Uterus (tissue), 4 donors: ENCODE data around the gene AUTS2. TPM values are rescaled to one million over a fixed set of nuclear protein-coding genes. Genes with fewer than 3 reads are reported as not detected.
"Not testable (repeated sequence)": the region's sequence is repeated elsewhere in the genome, so short reads cannot be mapped to it uniquely, and the experiment has no call there.

Experiments
- DNase-seq, 2 donors: peaks; one replicate each; pipeline ENCODE4 v3.0.0-alpha.2; 2019 to 2020
- H3K27ac ChIP-seq, 2 donors: fragments of 200-600 bp; sonication (generic); 1 replicate in 1 of 2; 2 replicates in 1 of 2; pipeline ENCODE4 v1.5.1; 2016 to 2018
- H3K27me3 ChIP-seq, 2 donors: fragments of 200-600 bp; sonication (generic); one replicate each; pipeline ENCODE4 v1.5.1; 2018 to 2019; ENCODE audit warnings: control low read depth in 1 of 2
- H3K36me3 ChIP-seq, 2 donors: fragments of 200-600 bp; sonication (generic); one replicate each; pipeline ENCODE4 v1.5.1; 2019; ENCODE audit warnings: control low read depth in 1 of 2
- H3K4me1 ChIP-seq, 2 donors: fragments of 200-600 bp; sonication (generic); one replicate each; pipeline ENCODE4 v1.5.1; 2018 to 2019; ENCODE audit warnings: control low read depth in 1 of 2
- H3K4me3 ChIP-seq, 2 donors: fragments of 200-600 bp; sonication (generic); 1 replicate in 1 of 2; 2 replicates in 1 of 2; pipeline ENCODE4 v1.5.1; 2018 to 2019; ENCODE audit warnings: mild to moderate bottlenecking in 1 of 2
- H3K9me3 ChIP-seq, 2 donors: fragments of 200-600 bp; sonication (generic); one replicate each; pipeline ENCODE4 v1.5.1; 2019; ENCODE audit warnings: control low read depth in 1 of 2
- CTCF ChIP-seq, 4 experiments: fragments of 200-600 bp in 2 of 4; fragments of 450-650 bp in 2 of 4; sonication (generic) in 2 of 4; IDR thresholded peaks; one replicate each; pipeline ENCODE4 v1.5.1; 2016 to 2019; ENCODE audit warnings: antibody characterized with exemption in 4 of 4, mild to moderate bottlenecking in 2 of 4, moderate library complexity in 1 of 4
- POLR2A ChIP-seq, 2 donors: fragments of 450-650 bp; IDR thresholded peaks; one replicate each; pipeline ENCODE4 v1.6.1; 2016; ENCODE audit warnings: antibody characterized with exemption in 2 of 2, mild to moderate bottlenecking in 1 of 2, moderate library complexity in 1 of 2
- intact Hi-C: fragments of 100-400 bp; cut with DNase I; formaldehyde crosslinking; loops from one replicate; pipeline ENCODE4 v1.15.1; 2023; ENCODE audit warnings: low total_unique reads
- total RNA-seq, 4 donors: library from RNA; depleted of rRNA in 3 of 4; stranded (reverse); fragments of >200 nt in 3 of 4; gene quantifications; one replicate each; pipeline versions ENCODE4 v1.1.0 to v1.2.4, GENCODE V29; 2014 to 2023
- donor health status: DM: yes; HTN: yes; CAD: no.

The AUTS2 gene
- total RNA-seq, 4 donors from 2014 or later = 10.5 to 58.2 (median 30.0) TPM

- Histone ChIP-seq H3K36me3 (no peaks in the 10 kb centered on the region), H3K4me1 (no peaks in the 10 kb centered on the region), H3K27me3 (no peaks in the 10 kb centered on the region), H3K27ac (no peak overlapping the region), H3K9me3 (no peaks in the 10 kb centered on the region), H3K4me3 (no peak overlapping the region)
- intact Hi-C loops = no loop called here
- DNase-seq = no peak
- TF ChIP-seq CTCF (IDR thresholded peaks at IDR 0.05) = no peak
- no peak for TF ChIP-seq POLR2A (IDR thresholded peaks at IDR 0.05)
Measured at GRCh38 chr7:70271617-70272081, 673.4 kb downstream of the AUTS2 start.

GRCh38 chr7:70275570-70275969, 677.3 kb downstream of the AUTS2 start:
- H3K27me3 ChIP-seq, H3K9me3 ChIP-seq, intact Hi-C loops, H3K27ac ChIP-seq, DNase-seq, H3K4me1 ChIP-seq, H3K36me3 ChIP-seq, H3K4me3 ChIP-seq: not testable (repeated sequence)

GRCh38 chr7:70285187-70285586, 686.9 kb downstream of the AUTS2 start:
- DNase-seq = no peak
- intact Hi-C loops = loop anchor here (10.0 kb wide), 1 partner anchor 240 kb away; no protein-coding TSS in a partner anchor
- TF ChIP-seq CTCF (IDR thresholded peaks at IDR 0.05) = no peak
- no peak for TF ChIP-seq POLR2A (IDR thresholded peaks at IDR 0.05)
- no peaks in the 10 kb centered on the region for H3K36me3 ChIP-seq
- H3K4me3 ChIP-seq = no peak overlapping the region
- no peaks in the 10 kb centered on the region for H3K4me1 ChIP-seq
- no peak overlapping the region for H3K27ac ChIP-seq
- no peaks in the 10 kb centered on the region for H3K27me3 ChIP-seq
- no peaks in the 10 kb centered on the region for H3K9me3 ChIP-seq

GRCh38 chr7:70285854-70286253, 687.6 kb downstream of the AUTS2 start:
- TF ChIP-seq CTCF (IDR thresholded peaks at IDR 0.05) (no peak), POLR2A (IDR thresholded peaks at IDR 0.05) (no peak)
- Histone ChIP-seq H3K9me3 (no peaks in the 10 kb centered on the region), H3K4me1 (no peaks in the 10 kb centered on the region), H3K36me3 (no peaks in the 10 kb centered on the region), H3K27ac (no peak overlapping the region), H3K4me3 (no peak overlapping the region), H3K27me3 (no peaks in the 10 kb centered on the region)
- intact Hi-C loops = loop anchor here (10.0 kb wide), 1 partner anchor 239 kb away; no protein-coding TSS in a partner anchor
- DNase-seq = no peak

- Histone ChIP-seq H3K27ac (no peak overlapping the region), H3K9me3 (no peaks in the 10 kb centered on the region), H3K36me3 (no peaks in the 10 kb centered on the region), H3K4me1 (no peaks in the 10 kb centered on the region), H3K4me3 (no peak overlapping the region), H3K27me3 (no peaks in the 10 kb centered on the region)
- DNase-seq = no peak
- intact Hi-C loops = loop anchor here (10.0 kb wide), 1 partner anchor 236 kb away; no protein-coding TSS in a partner anchor
- no peak for TF ChIP-seq POLR2A (IDR thresholded peaks at IDR 0.05)
- no peak for TF ChIP-seq CTCF (IDR thresholded peaks at IDR 0.05)
Measured at GRCh38 chr7:70288781-70289456, 690.6 kb downstream of the AUTS2 start.
